Measurements from ENCODE around the gene RRP15. TPM values are rescaled to one million over a fixed set of nuclear protein-coding genes. Genes with fewer than 3 reads are reported as not detected.

Gene RRP15
- total and polyA plus RNA-seq, 2 of the 8 experiments (the other 6 are each of a cell fraction or from before 2014, with no cell fraction given): 3.7 to 52.8 TPM

- H3K18ac ChIP-seq (ENCODE audit: extremely low read depth, low read length): no peak overlapping the region
- 64% methylated on average over 4 of the region's 4 CpGs; no CpG with 5 or more reads in 1 of the 2 experiments for WGBS, 2 experiments (ENCODE audit: extremely low coverage in 1 of 2, insufficient coverage in 1 of 2, insufficient read length in 1 of 2, insufficient replicate concordance in 2 of 2, low coverage in 1 of 2, low lambda C conversion rate in 2 of 2, missing lambda C conversion rate in 1 of 2)
- H3K23ac ChIP-seq (ENCODE audit: insufficient read length): no peak overlapping the region
- H3K23me2 ChIP-seq (ENCODE audit: low read depth, low read length): no peaks in the 10 kb centered on the region
- no peak overlapping the region for H3K9ac ChIP-seq (replicated peaks in 1 of 4; ENCODE audit: extremely low read depth in 1 of 4, low read depth in 3 of 4, low read length in 3 of 4)
- peaks cover 0 to 6% (median 2%) of the 10 kb centered on the region in 4 experiments; a peak in 2 of 8 replicates for H3K36me3 ChIP-seq (ENCODE audit: control insufficient read depth in 2 of 4, insufficient read depth in 4 of 4, low read length in 3 of 4)
- no peak overlapping the region for H3K56ac ChIP-seq (replicated peaks; ENCODE audit: insufficient read length, low read depth, low read length)
- FAIRE-seq (no peak), DNase-seq (ENCODE audit: low read depth in 1 of 2, low spot score in 2 of 2) (no peak)
- no peak overlapping the region for H2BK120ac ChIP-seq (replicated peaks; ENCODE audit: low read depth, low read length)
- no peaks in the 10 kb centered on the region for H3K9me3 ChIP-seq (ENCODE audit: insufficient read depth in 2 of 2, low read depth in 1 of 2, low read length in 1 of 2)
- no peaks in the 10 kb centered on the region for H3K27me3 ChIP-seq (replicated peaks in 1 of 4; ENCODE audit: control insufficient read depth in 3 of 4, extremely low read depth in 1 of 4, insufficient read depth in 3 of 4, low read length in 3 of 4)
- no peak overlapping the region for H3K4me3 ChIP-seq (ENCODE audit: extremely low read depth in 1 of 4, insufficient read depth in 2 of 4, low read depth in 3 of 4, low read length in 4 of 4)
- H4K20me1 ChIP-seq (replicated peaks in 1 of 2; ENCODE audit: control insufficient read depth in 1 of 2, insufficient read depth in 2 of 2, low read length in 2 of 2): no peaks in the 10 kb centered on the region
- CTCF ChIA-PET (ENCODE audit: partially characterized antibody): interaction anchor here (0.6 to 3.6 kb wide), 30 partner anchors 9 to 1793 kb away, joined by 3 to 25 read pairs (median 4); partner anchors contain the start of gene TGFB2
- H4K5ac ChIP-seq (ENCODE audit: insufficient read length, low read depth, low read length): no peak overlapping the region
- no peak overlapping the region for H4K91ac ChIP-seq (replicated peaks; ENCODE audit: insufficient read length, low read length)
- POLR2A ChIA-PET (ENCODE audit: partially characterized antibody): no interaction called here
- H3K4me2 ChIP-seq (ENCODE audit: insufficient read depth in 1 of 2, low read depth in 2 of 2, low read length in 2 of 2): no peak overlapping the region
- H2BK20ac ChIP-seq (ENCODE audit: low read length): no peak overlapping the region
- H3K4me1 ChIP-seq (replicated peaks in 1 of 4; ENCODE audit: control insufficient read depth in 3 of 4, insufficient read depth in 4 of 4, low read length in 3 of 4): no peaks in the 10 kb centered on the region
- no peak overlapping the region for H2AFZ ChIP-seq (ENCODE audit: low read length)
- peaks cover 0 to 8% of the 10 kb centered on the region in 2 experiments; a peak in 2 of 4 replicates for H3K79me2 ChIP-seq (ENCODE audit: control insufficient read depth in 1 of 2, insufficient read depth in 2 of 2, low read length in 2 of 2)
- no peak overlapping the region for H2BK5ac ChIP-seq (ENCODE audit: low read depth, low read length)
- H3K14ac ChIP-seq (ENCODE audit: insufficient read length): no peak overlapping the region
- no peak overlapping the region for H2BK12ac ChIP-seq (ENCODE audit: low read depth, low read length)
- H4K8ac ChIP-seq (ENCODE audit: extremely low read depth, insufficient read depth, low read length): no peak overlapping the region
- H2BK15ac ChIP-seq (ENCODE audit: low read length): no peak overlapping the region
- no peaks in the 10 kb centered on the region for H3K79me1 ChIP-seq (ENCODE audit: low read depth, low read length)
- H3K4ac ChIP-seq (replicated peaks; ENCODE audit: insufficient read length, low read depth, low read length): no peak overlapping the region
- peak in 1 of 3 experiments; percentile 42; a peak in 2 of 4 replicates for TF ChIP-seq CTCF (IDR thresholded peaks at IDR 0.05; ENCODE audit: control extremely low read depth in 1 of 3, insufficient read depth in 1 of 3, low read depth in 1 of 3, low read length in 3 of 3)
- no peak for TF ChIP-seq CHD2 (IDR thresholded peaks at IDR 0.05; ENCODE audit: low read length)
- no peak for TF ChIP-seq SIRT6 (IDR thresholded peaks at IDR 0.05; ENCODE audit: low read length)
- TF ChIP-seq RAD21 (IDR thresholded peaks at IDR 0.05 in 1 of 2, conservative IDR thresholded peaks at IDR 0.05 in 1 of 2; ENCODE audit: low read depth in 2 of 2, low read length in 2 of 2): peak; percentile 58 to 77
- no peak overlapping the region for H3K27ac ChIP-seq (ENCODE audit: low read depth, low read length)
- H2AK5ac ChIP-seq (ENCODE audit: low read depth, low read length): no peak overlapping the region
Measured at GRCh38 chr1:218330043-218330623, 45.0 kb downstream of the RRP15 start.

Measured in H1 (cell line).